GM21529 (cell line): Measurements from ENCODE around the gene BNIP5.

ENCODE experiments used
- ATAC-seq: cut with Tn5 transposase; IDR thresholded peaks from one replicate; pipeline ENCODE4 v1.9.1; 2021; ENCODE audit not compliant: unreplicated experiment

The BNIP5 gene

GRCh38 chr6:36326356-36326995 is 10.2 kb downstream of the BNIP5 start:
- no peak for ATAC-seq

GRCh38 chr6:36324715-36325114 is 12.0 kb downstream of the BNIP5 start:
- ATAC-seq, result no peak

- ATAC-seq, result no peak
Measured at GRCh38 chr6:36324191-36324590, 12.5 kb downstream of the BNIP5 start.

GRCh38 chr6:36323062-36323461 is 13.6 kb downstream of the BNIP5 start:
- ATAC-seq, result no peak

- ATAC-seq, result no peak
Measured at GRCh38 chr6:36322591-36322990, 14.1 kb downstream of the BNIP5 start.

GRCh38 chr6:36320475-36320874 is 16.2 kb downstream of the BNIP5 start:
- no peak for ATAC-seq

- ATAC-seq, result no peak
Measured at GRCh38 chr6:36319821-36320220, 16.9 kb downstream of the BNIP5 start.

- no peak for ATAC-seq
Measured at GRCh38 chr6:36319436-36319762, 17.3 kb downstream of the BNIP5 start.

- ATAC-seq, result no peak
Measured at GRCh38 chr6:36318690-36319435, 17.8 kb downstream of the BNIP5 start.

- no peak for ATAC-seq
Measured at GRCh38 chr6:36317623-36318022, 19.1 kb downstream of the BNIP5 start.

- no peak for ATAC-seq
Measured at GRCh38 chr6:36315921-36316320, 20.8 kb downstream of the BNIP5 start.

- no peak for ATAC-seq
Measured at GRCh38 chr6:36314221-36315014, 22.3 kb downstream of the BNIP5 start.

- ATAC-seq, result no peak
Measured at GRCh38 chr6:36313649-36313936, 23.1 kb downstream of the BNIP5 start.

- ATAC-seq, result peak; percentile 69
Measured at GRCh38 chr6:36312854-36313648, 23.6 kb downstream of the BNIP5 start.

GRCh38 chr6:36309900-36310299 is 26.8 kb downstream of the BNIP5 start:
- ATAC-seq, result no peak

GRCh38 chr6:36309203-36309602 is 27.5 kb downstream of the BNIP5 start:
- ATAC-seq, result no peak

- no peak for ATAC-seq
Measured at GRCh38 chr6:36308514-36308913, 28.2 kb downstream of the BNIP5 start.

- ATAC-seq, result no peak
Measured at GRCh38 chr6:36306375-36306774, 30.3 kb downstream of the BNIP5 start.

- ATAC-seq, result no peak
Measured at GRCh38 chr6:36305885-36306284, 30.8 kb downstream of the BNIP5 start.

GRCh38 chr6:36302227-36302976 is 34.3 kb downstream of the BNIP5 start:
- ATAC-seq, result no peak

GRCh38 chr6:36301781-36302180 is 34.9 kb downstream of the BNIP5 start:
- ATAC-seq, result no peak
